HCT116 (cell line): ENCODE results near the gene NMB. TPM values are rescaled to one million over a fixed set of nuclear protein-coding genes. Genes with fewer than 3 reads are reported as not detected.

Experiments
- CEBPB ChIP-seq: IDR thresholded peaks from 2 replicates; pipeline ENCODE4 v1.6.1; 2012; ENCODE audit warnings: low read depth
- ELF1 ChIP-seq: IDR thresholded peaks from 2 replicates; pipeline ENCODE4 v1.6.1; 2012; ENCODE audit warnings: low read depth, borderline replicate concordance
- REST ChIP-seq: IDR thresholded peaks from 2 replicates; pipeline ENCODE4 v1.6.1; 2012; ENCODE audit warnings: low read depth
- total RNA-seq: library from RNA; stranded (reverse); gene quantifications from one replicate; pipeline ENCODE4 v1.2.1, GENCODE V29; 2021; ENCODE audit not compliant: unreplicated experiment

NMB gene
- total RNA-seq, 1 experiment from 2014 or later, result 9.8 TPM

DNA sequence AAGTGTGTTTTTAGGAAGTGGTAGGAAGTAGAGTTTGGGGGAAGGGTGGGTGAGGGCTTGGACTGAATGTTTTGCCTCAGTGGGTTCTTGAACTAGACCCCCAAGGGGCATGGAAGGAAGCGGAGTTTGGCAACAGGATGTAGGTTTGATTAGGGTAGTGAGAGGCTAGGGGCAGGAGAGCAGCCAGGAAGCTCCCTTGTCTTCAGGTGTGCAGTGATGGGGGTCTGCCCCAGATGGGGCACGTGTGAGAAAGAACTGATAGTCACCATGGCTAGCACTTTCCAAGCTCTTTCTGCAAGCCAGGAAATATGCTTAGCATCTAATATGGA lies 52.5 kb downstream of the NMB start (continued):
- TF ChIP-seq ELF1 (no peak), CEBPB (no peak), REST (no peak)

Other genes starting within 250 kb of the NMB start
- gene ZSCAN2, start 57.2 kb downstream of the NMB start, total RNA-seq, result 15.5 TPM
- gene WDR73, start 3.9 kb downstream of the NMB start, total RNA-seq, result 35.6 TPM
- gene SEC11A, start 57.9 kb upstream of the NMB start, total RNA-seq, result 175 TPM
- 26.4 TPM for gene ZNF592, start 90.4 kb upstream of the NMB start, total RNA-seq
- gene ALPK3, start 159.2 kb upstream of the NMB start, total RNA-seq, result 2.0 TPM
- gene SLC28A1, start 226.5 kb upstream of the NMB start, total RNA-seq, result not detected